ENCODE data around the gene SLTM.

- TF ChIP-seq CTCF (IDR thresholded peaks at IDR 0.05) (no peak), POLR2A (IDR thresholded peaks at IDR 0.05) (no peak), EP300 (IDR thresholded peaks at IDR 0.05) (no peak), POLR2AphosphoS5 (IDR thresholded peaks at IDR 0.05) (no peak)
Measured at GRCh38 chr15:58923696-58924300, 9.7 kb downstream of the SLTM start.
